Left lung (tissue), 14 donors: ENCODE data around the gene CIP2A. TPM values are rescaled to one million over a fixed set of nuclear protein-coding genes. Genes with fewer than 3 reads are reported as not detected.
"Not testable (repeated sequence)": the region's sequence is repeated elsewhere in the genome, so short reads cannot be mapped to it uniquely, and the experiment has no call there.

Experiments used
- ATAC-seq: fragments of 200-7000 bp; cut with Tn5 transposase; one replicate; pipeline ENCODE4 v1.9.1; 2020; ENCODE audit warnings: moderate library complexity
- DNase-seq, 4 donors: peaks; one replicate each; pipeline ENCODE4 v3.0.0-alpha.2; 2013 to 2020
- H3K27ac ChIP-seq, 2 donors: fragments of 200-600 bp; sonication (generic) in 1 of 2; one replicate each; pipeline versions ENCODE4 v1.5.0 to v1.8.0; 2020 to 2021
- H3K27me3 ChIP-seq, 2 donors: fragments of 200-600 bp; sonication (generic) in 1 of 2; one replicate each; pipeline versions ENCODE4 v1.5.0 to v1.8.0; 2020 to 2021
- H3K36me3 ChIP-seq, 2 donors: fragments of 200-600 bp; sonication (generic) in 1 of 2; one replicate each; pipeline versions ENCODE4 v1.5.0 to v1.8.0; 2020 to 2021
- H3K4me1 ChIP-seq, 2 donors: fragments of 200-600 bp; one replicate each; pipeline ENCODE4 v1.8.0; 2021
- H3K4me3 ChIP-seq, 2 donors: fragments of 200-600 bp; sonication (generic) in 1 of 2; one replicate each; pipeline versions ENCODE4 v1.5.0 to v1.8.0; 2020 to 2021; ENCODE audit warnings: mild to moderate bottlenecking in 1 of 2
- H3K9me3 ChIP-seq, 2 donors: fragments of 200-600 bp; sonication (generic) in 1 of 2; one replicate each; pipeline versions ENCODE4 v1.5.0 to v1.8.0; 2020 to 2021
- CTCF ChIP-seq, 2 donors: fragments of 200-600 bp; sonication (generic) in 1 of 2; IDR thresholded peaks; one replicate each; pipeline versions ENCODE4 v1.5.0 to v1.8.0; 2021; ENCODE audit warnings: antibody characterized with exemption in 2 of 2
- intact Hi-C, 2 donors: fragments of 100-400 bp; cut with DNase I; formaldehyde crosslinking; loops; one replicate each; pipeline versions ENCODE4 v1.11.2 to v1.14.2; 2022
- long read RNA-seq, 12 donors: library from polyadenylated mRNA in 2 of 12; unstranded in 2 of 12; transcript quantifications; one replicate each; pipeline ENCODE4 v2.0.0 and lab custom pipeline, GENCODE V29; 2019 to 2026
- polyA plus RNA-seq, 6 donors: library from polyadenylated mRNA; unstranded; fragments of 120-200 nt; gene quantifications; one replicate each; pipeline ENCODE4 v1.2.1, GENCODE V29; 2013; ENCODE audit not compliant: insufficient read length in 6 of 6
- total RNA-seq, 2 donors: library from RNA; stranded (reverse); fragmentation: NEBNext Ultra II Directional; extraction: Animal tissue kit (Norgen Biotek cat#: 25700); gene quantifications; one replicate each; pipeline ENCODE4 v1.2.1, GENCODE V29; 2021
- donor health status: DM: no; HTN: yes; CAD: no.
- donor health status: DM: no; HTN: no; CAD: no.

CIP2A gene
- 1 to 10 TPM; 3.8 to 5.6 TPM for total RNA-seq
- 10 to 100 TPM; 14.0 to 26.1 (median 19.9) TPM for polyA plus RNA-seq
- long read RNA-seq, donor 1, partial matches to known transcripts: 49 of 49 reads
- long read RNA-seq, donor 1, other reads (novel, unspliced or antisense): 0 of 49 reads
- long read RNA-seq, donor 2, partial matches to known transcripts: 39 of 46 reads
- long read RNA-seq, donor 2, other reads (novel, unspliced or antisense): 5 of 46 reads
- long read RNA-seq, donor 3, partial matches to known transcripts: 0 of 2 reads
- long read RNA-seq, donor 3, other reads (novel, unspliced or antisense): 0 of 2 reads
- long read RNA-seq, donor 4, partial matches to known transcripts: 0 of 1 reads
- long read RNA-seq, donor 4, other reads (novel, unspliced or antisense): 1 of 1 reads
- long read RNA-seq, donor 5: 0 reads
- long read RNA-seq, donor 6, partial matches to known transcripts: 5 of 5 reads
- long read RNA-seq, donor 6, other reads (novel, unspliced or antisense): 0 of 5 reads
- long read RNA-seq, donor 7, full-length matches to known transcripts: 1 of 1 reads
- long read RNA-seq, donor 7, partial matches to known transcripts: 0 of 1 reads
- long read RNA-seq, donor 7, other reads (novel, unspliced or antisense): 0 of 1 reads
- long read RNA-seq, donor 8: 0 reads
- long read RNA-seq, donor 9: 0 reads
- long read RNA-seq, donor 10: 0 reads
- long read RNA-seq, donor 11, partial matches to known transcripts: 0 of 1 reads
- long read RNA-seq, donor 11, other reads (novel, unspliced or antisense): 0 of 1 reads
- long read RNA-seq, donor 12, partial matches to known transcripts: 31 of 31 reads
- long read RNA-seq, donor 12, other reads (novel, unspliced or antisense): 0 of 31 reads

GRCh38 chr3:108589081-108589997, at the start of gene CIP2A, which contains the start of gene DZIP3:
TSS of gene CIP2A (minus strand) at chr3:108589438. CDS start at chr3:108589375, 63 bp downstream.
TSS of gene DZIP3 (plus strand) at chr3:108589722. CDS start at chr3:108605407, 15,685 bp downstream.
- DNase-seq (peak; percentile 87 to 95 (median 93)), ATAC-seq (peak; percentile 95)
- Histone ChIP-seq H3K9me3 (no peaks in the 10 kb centered on the region), H3K36me3 (no peaks in the 10 kb centered on the region), H3K27me3 (no peaks in the 10 kb centered on the region), H3K27ac (peak within 1 kb of the TSS; percentile 94), H3K4me1 (peaks cover 3 to 20% of the 10 kb centered on the region in 2 donors), H3K4me3 (peak within 1 kb of the TSS; percentile 63 to 80)
- no peak for TF ChIP-seq CTCF (IDR thresholded peaks at IDR 0.05)
- intact Hi-C loops: no loop called here

- DNase-seq (no peak), ATAC-seq (no peak)
- Histone ChIP-seq H3K9me3 (no peaks in the 10 kb centered on the region), H3K27ac (no peak overlapping the region), H3K27me3 (no peaks in the 10 kb centered on the region), H3K4me1 (no peaks in the 10 kb centered on the region), H3K4me3 (no peak overlapping the region), H3K36me3 (no peaks in the 10 kb centered on the region)
- intact Hi-C loops: no loop called here
- no peak for TF ChIP-seq CTCF (IDR thresholded peaks at IDR 0.05)
Observed at GRCh38 chr3:108629974-108630373, 40.7 kb upstream of the CIP2A start.

GRCh38 chr3:108623504-108623903, 34.3 kb upstream of the CIP2A start:
- TF ChIP-seq CTCF (IDR thresholded peaks at IDR 0.05): no peak
- intact Hi-C loops: no loop called here
- ATAC-seq (no peak), DNase-seq (no peak)
- no peaks in the 10 kb centered on the region for H3K27me3 ChIP-seq
- no peak overlapping the region for H3K4me3 ChIP-seq
- no peaks in the 10 kb centered on the region for H3K9me3 ChIP-seq
- H3K27ac ChIP-seq: no peak overlapping the region
- no peaks in the 10 kb centered on the region for H3K4me1 ChIP-seq
- H3K36me3 ChIP-seq: no peaks in the 10 kb centered on the region

- Histone ChIP-seq H3K27ac (no peak overlapping the region), H3K4me1 (no peaks in the 10 kb centered on the region), H3K4me3 (no peak overlapping the region), H3K27me3 (no peaks in the 10 kb centered on the region), H3K9me3 (no peaks in the 10 kb centered on the region), H3K36me3 (no peaks in the 10 kb centered on the region)
- ATAC-seq (peak; percentile 50), DNase-seq (peak in 1 of 4 donors; percentile 18)
- TF ChIP-seq CTCF (IDR thresholded peaks at IDR 0.05): no peak
- intact Hi-C loops: no loop called here
Observed at GRCh38 chr3:108620250-108620649, 31.0 kb upstream of the CIP2A start.

GRCh38 chr3:108616090-108616489, 26.9 kb upstream of the CIP2A start:
- H3K36me3 ChIP-seq, H3K4me1 ChIP-seq, H3K27me3 ChIP-seq, H3K9me3 ChIP-seq, H3K4me3 ChIP-seq, intact Hi-C loops, DNase-seq, ATAC-seq, H3K27ac ChIP-seq: not testable (repeated sequence)
